Measurements from ENCODE around the gene TBC1D1.

TBC1D1 gene

GRCh38 chr4:37895271-37895670 lies 4.4 kb downstream of the TBC1D1 start:
- no peak for TF ChIP-seq CTCF (IDR thresholded peaks at IDR 0.05; ENCODE audit: borderline replicate concordance, insufficient read depth, low read depth, low read length)

GRCh38 chr4:37896206-37896860 lies 5.4 kb downstream of the TBC1D1 start:
- no peak for TF ChIP-seq CTCF (IDR thresholded peaks at IDR 0.05; ENCODE audit: borderline replicate concordance, insufficient read depth, low read depth, low read length)
- no peak overlapping the region for H3K4me3 ChIP-seq (ENCODE audit: low read depth, low read length)

More at GRCh38 chr4:37895271-37895670, 4.4 kb downstream of the TBC1D1 start:
- H3K4me3 ChIP-seq (ENCODE audit: low read depth, low read length): no peak overlapping the region

DNA sequence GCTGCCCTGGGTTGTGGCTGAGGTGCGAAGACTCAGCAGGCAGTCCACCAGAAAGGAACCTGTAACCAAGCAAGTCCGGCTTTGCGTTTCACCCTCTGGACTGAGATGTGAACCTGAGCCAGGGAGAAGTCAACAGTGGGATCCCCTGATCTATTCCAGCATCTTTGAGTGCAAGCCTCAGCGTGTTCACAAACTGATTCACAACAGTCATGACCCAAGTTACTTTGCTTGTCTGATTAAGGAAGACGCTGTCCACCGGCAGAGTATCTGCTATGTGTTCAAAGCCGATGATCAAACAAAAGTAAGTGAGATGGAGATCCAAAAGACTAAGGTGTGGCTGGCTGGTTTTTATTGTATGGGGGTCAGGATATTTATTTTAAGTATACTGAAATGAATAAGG lies 11.3 kb downstream of the TBC1D1 start:
- no peak for TF ChIP-seq CTCF (IDR thresholded peaks at IDR 0.05; ENCODE audit: borderline replicate concordance, insufficient read depth, low read depth, low read length)
- H3K4me3 ChIP-seq (ENCODE audit: low read depth, low read length): no peak overlapping the region

GRCh38 chr4:37902738-37903693 lies 12.1 kb downstream of the TBC1D1 start:
- no peak for TF ChIP-seq CTCF (IDR thresholded peaks at IDR 0.05; ENCODE audit: borderline replicate concordance, insufficient read depth, low read depth, low read length)
- H3K4me3 ChIP-seq (ENCODE audit: low read depth, low read length): no peak overlapping the region

- no peak for TF ChIP-seq CTCF (IDR thresholded peaks at IDR 0.05; ENCODE audit: borderline replicate concordance, insufficient read depth, low read depth, low read length)
- H3K4me3 ChIP-seq (ENCODE audit: low read depth, low read length): no peak overlapping the region
Measured at GRCh38 chr4:37903901-37904300, 13.0 kb downstream of the TBC1D1 start.

DNA sequence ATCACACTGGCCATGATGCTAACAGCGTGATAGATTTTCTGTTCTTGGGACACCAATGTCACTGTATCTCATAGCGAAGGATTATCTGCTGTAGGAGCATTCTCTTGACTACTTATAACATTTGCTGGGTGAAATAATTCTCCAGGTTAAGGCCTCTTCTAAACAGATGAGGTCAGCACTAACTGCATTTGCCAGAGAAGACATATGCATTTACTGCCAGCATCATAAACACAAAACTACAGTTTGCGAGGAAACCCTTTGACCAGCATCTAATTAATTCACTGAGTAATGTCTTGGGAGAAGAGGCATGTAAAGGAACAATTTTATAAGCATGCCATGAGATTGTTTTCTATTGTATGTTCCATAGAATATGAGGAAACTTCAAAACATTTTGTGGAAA lies 13.9 kb downstream of the TBC1D1 start:
- TF ChIP-seq CTCF (IDR thresholded peaks at IDR 0.05; ENCODE audit: borderline replicate concordance, insufficient read depth, low read depth, low read length): no peak
- H3K4me3 ChIP-seq (ENCODE audit: low read depth, low read length): no peak overlapping the region

Measured in GM12875 (cell line).